Panc1 (cell line): ENCODE measurements around the gene H3-3A. TPM values are rescaled to one million over a fixed set of nuclear protein-coding genes. Genes with fewer than 3 reads are reported as not detected.

Experiments used
- ATAC-seq: fragments of 200-7000 bp; cut with Tn5 transposase; 2 replicates; pipeline ENCODE4 v1.9.1; 2020; ENCODE audit warnings: mild to moderate bottlenecking, moderate library complexity
- BruUV-seq: library from RNA; stranded (reverse); fragments of 400-500 nt; replicated peaks from 2 replicates; lab custom pipeline; 2021; lab: Mats Ljungman, UMichigan
- CTCF ChIA-PET: fragments of 300-600 bp; sonication (Branson Sonifier 250); formaldehyde crosslinking; loops from one replicate; lab custom pipeline; 2022; ENCODE audit warnings: antibody characterized with exemption; lab: Charles Lee
- POLR2A ChIA-PET: fragments of 300-600 bp; sonication (Branson Sonifier 250); formaldehyde crosslinking; loops from one replicate; lab custom pipeline; 2022; ENCODE audit warnings: antibody characterized with exemption; lab: Charles Lee
- DNase-seq: peaks from one replicate; pipeline ENCODE4 v3.0.0-alpha.2; 2010; ENCODE audit warnings: low read depth, low spot score
- H3K27ac ChIP-seq: 2 replicates; pipeline ENCODE4 v1.5.1; 2011; ENCODE audit warnings: mild to moderate bottlenecking, low read length, inconsistent platforms
- H3K27me3 ChIP-seq: fragments of 200-500 bp; sonication (Bioruptor generic); 2 replicates; pipeline ENCODE4 v1.6.0; 2014; ENCODE audit warnings: low read length, inconsistent platforms; ENCODE audit not compliant: control insufficient read depth, insufficient read depth
- H3K36me3 ChIP-seq: fragments of 200-500 bp; sonication (Bioruptor generic); 2 replicates; pipeline ENCODE4 v1.5.1; 2014; ENCODE audit warnings: inconsistent platforms, mild to moderate bottlenecking, low read length, moderate library complexity; ENCODE audit not compliant: control insufficient read depth, insufficient read depth
- H3K4me1 ChIP-seq: 2 replicates; pipeline ENCODE4 v1.5.1; 2011; ENCODE audit warnings: inconsistent platforms, mild to moderate bottlenecking, low read length, moderate library complexity; ENCODE audit not compliant: control insufficient read depth, insufficient read depth
- H3K4me3 ChIP-seq, 2 experiments: 2 replicates each; pipeline ENCODE4 v1.5.1; 2011 to 2012; ENCODE audit warnings: low read depth in 2 of 2, low read length in 2 of 2, mild to moderate bottlenecking in 2 of 2, inconsistent platforms in 1 of 2, moderate library complexity in 1 of 2
- H3K9me3 ChIP-seq: fragments of 200-500 bp; sonication (Bioruptor generic); 2 replicates; pipeline ENCODE4 v1.5.1; 2014; ENCODE audit warnings: low read depth, mild to moderate bottlenecking, inconsistent platforms, low read length, moderate library complexity; ENCODE audit not compliant: control insufficient read depth, insufficient read depth
- POLR2AphosphoS5 ChIP-seq: IDR thresholded peaks from 2 replicates; pipeline ENCODE4 v1.6.1; 2012; ENCODE audit warnings: mild to moderate bottlenecking, low read depth, low read length, moderate library complexity
- SIN3A ChIP-seq: IDR thresholded peaks from 2 replicates; pipeline ENCODE4 v1.6.1; 2012; ENCODE audit warnings: low read depth, mild to moderate bottlenecking, low read length, moderate library complexity, borderline replicate concordance; ENCODE audit not compliant: insufficient read depth
- TCF7L2 ChIP-seq: IDR thresholded peaks from 2 replicates; pipeline ENCODE4 v1.6.1; 2011; ENCODE audit warnings: mild to moderate bottlenecking, low read depth, low read length, inconsistent platforms
- in situ Hi-C: cut with HindIII; loops from 2 replicates; pipeline ENCODE4 v1.10.0; 2016; ENCODE audit warnings: low sequenced_read_pairs, low pct_unique_long_range_greater_than_20kb
- intact Hi-C: fragments of 100-400 bp; cut with micrococcal nuclease; formaldehyde crosslinking; loops from one replicate; pipeline ENCODE4 v1.10.0; 2022; ENCODE audit not compliant: unreplicated experiment
- total RNA-seq: library from RNA; stranded (reverse); gene quantifications from one replicate; pipeline ENCODE4 v1.2.1, GENCODE V29; 2021; ENCODE audit not compliant: unreplicated experiment
- TF ChIP-seq, protein P1 (sequence below), 2 experiments: IDR thresholded peaks; 2 replicates each; pipeline ENCODE4 v1.6.1; 2011 to 2012; ENCODE audit warnings: low read depth in 2 of 2, control low read depth in 1 of 2, low read length in 1 of 2, mild to moderate bottlenecking in 1 of 2, moderate library complexity in 1 of 2; ENCODE audit not compliant: insufficient read depth in 1 of 2
- TF ChIP-seq, protein P2 (sequence below): fragments of 450-650 bp; IDR thresholded peaks from 2 replicates; pipeline ENCODE4 v1.5.1; 2017; ENCODE audit warnings: mild to moderate bottlenecking

The H3-3A gene
- total RNA-seq, 1 experiment from 2014 or later, result 404 TPM

DNA sequence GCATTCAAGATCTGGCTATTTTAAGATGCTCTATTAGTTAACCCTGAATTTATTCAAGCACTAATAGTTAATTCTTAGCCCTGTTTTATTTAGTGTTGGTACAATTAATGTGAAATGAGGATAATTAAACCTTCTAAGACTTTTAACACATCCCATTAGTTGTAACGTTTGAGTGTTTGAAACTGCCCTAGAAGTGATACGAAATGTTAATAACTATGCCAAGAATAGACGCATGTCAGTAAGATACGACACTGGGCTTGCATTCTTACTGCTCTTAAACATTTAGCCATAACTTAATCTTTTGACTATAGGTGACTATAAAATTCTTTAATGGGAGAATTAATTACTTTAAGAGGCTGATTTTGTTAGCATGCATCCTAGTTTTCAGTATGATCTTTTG, 9.8 kb downstream of the H3-3A start:
- Histone ChIP-seq H3K27me3 (no peaks in the 10 kb centered on the region), H3K36me3 (peaks cover 38% of the 10 kb centered on the region), H3K4me3 (no peak overlapping the region), H3K9me3 (no peaks in the 10 kb centered on the region), H3K4me1 (no peaks in the 10 kb centered on the region), H3K27ac (no peak overlapping the region)
- no peak for TF ChIP-seq TCF7L2
- no peak for TF ChIP-seq POLR2AphosphoS5
- TF ChIP-seq SIN3A, result no peak
- TF ChIP-seq, protein P1, sequence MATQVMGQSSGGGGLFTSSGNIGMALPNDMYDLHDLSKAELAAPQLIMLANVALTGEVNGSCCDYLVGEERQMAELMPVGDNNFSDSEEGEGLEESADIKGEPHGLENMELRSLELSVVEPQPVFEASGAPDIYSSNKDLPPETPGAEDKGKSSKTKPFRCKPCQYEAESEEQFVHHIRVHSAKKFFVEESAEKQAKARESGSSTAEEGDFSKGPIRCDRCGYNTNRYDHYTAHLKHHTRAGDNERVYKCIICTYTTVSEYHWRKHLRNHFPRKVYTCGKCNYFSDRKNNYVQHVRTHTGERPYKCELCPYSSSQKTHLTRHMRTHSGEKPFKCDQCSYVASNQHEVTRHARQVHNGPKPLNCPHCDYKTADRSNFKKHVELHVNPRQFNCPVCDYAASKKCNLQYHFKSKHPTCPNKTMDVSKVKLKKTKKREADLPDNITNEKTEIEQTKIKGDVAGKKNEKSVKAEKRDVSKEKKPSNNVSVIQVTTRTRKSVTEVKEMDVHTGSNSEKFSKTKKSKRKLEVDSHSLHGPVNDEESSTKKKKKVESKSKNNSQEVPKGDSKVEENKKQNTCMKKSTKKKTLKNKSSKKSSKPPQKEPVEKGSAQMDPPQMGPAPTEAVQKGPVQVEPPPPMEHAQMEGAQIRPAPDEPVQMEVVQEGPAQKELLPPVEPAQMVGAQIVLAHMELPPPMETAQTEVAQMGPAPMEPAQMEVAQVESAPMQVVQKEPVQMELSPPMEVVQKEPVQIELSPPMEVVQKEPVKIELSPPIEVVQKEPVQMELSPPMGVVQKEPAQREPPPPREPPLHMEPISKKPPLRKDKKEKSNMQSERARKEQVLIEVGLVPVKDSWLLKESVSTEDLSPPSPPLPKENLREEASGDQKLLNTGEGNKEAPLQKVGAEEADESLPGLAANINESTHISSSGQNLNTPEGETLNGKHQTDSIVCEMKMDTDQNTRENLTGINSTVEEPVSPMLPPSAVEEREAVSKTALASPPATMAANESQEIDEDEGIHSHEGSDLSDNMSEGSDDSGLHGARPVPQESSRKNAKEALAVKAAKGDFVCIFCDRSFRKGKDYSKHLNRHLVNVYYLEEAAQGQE (IDR thresholded peaks at IDR 0.05; ENCODE audit: insufficient read depth in 1 of 2, low read depth in 2 of 2, low read length in 1 of 2), result no peak
- POLR2A ChIA-PET, result no interaction called here
- CTCF ChIA-PET, result no interaction called here
- intact Hi-C loops, result no loop called here
- no TSS peak for BruUV-seq
- in situ Hi-C loops, result no loop called here
- DNase-seq (no peak), ATAC-seq (no peak)

DNA sequence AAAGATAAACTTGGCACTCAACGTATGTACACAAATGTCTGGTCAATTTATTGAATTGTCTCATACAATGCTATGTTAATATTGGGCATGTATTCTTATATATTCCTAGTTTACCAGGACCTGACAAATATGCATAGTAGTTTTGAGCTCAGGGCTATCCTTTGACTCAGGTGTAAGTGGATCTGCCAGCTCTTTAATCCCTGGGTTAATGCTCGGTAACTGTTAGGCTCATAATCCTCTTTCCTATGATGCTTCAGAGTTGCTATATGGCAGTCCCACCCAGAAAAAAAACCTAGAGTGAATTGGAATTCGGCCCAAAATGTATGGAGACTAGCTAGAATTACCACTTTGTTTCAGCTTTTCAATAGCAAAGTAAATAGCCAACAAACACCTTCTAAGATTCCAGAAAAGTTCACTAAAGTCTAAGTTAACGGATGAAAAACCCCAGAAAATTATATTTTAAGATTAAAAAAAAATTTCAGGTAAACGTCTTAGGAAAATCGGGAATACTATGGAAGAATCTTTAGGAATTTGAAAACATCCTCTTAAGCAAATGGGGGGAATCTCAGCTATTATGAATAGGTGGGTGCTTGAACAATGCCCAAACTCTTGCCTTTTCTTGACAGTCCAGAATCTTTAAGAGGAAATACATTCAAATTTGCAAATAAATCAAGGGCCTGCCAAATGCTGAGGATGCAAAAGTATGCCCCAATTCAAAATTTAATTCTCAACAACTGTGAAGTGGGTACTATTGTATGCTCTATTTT, 10.9 kb downstream of the H3-3A start:
- POLR2A ChIA-PET, result interaction anchor here (0.5 kb wide), 2 partner anchors 343 to 467 kb away, joined by 3 to 7 read pairs; no protein-coding TSS in a partner anchor
- in situ Hi-C loops, result no loop called here
- no peak for DNase-seq
- Histone ChIP-seq H3K36me3 (peaks cover 34% of the 10 kb centered on the region), H3K4me1 (no peaks in the 10 kb centered on the region), H3K27me3 (no peaks in the 10 kb centered on the region), H3K9me3 (no peaks in the 10 kb centered on the region), H3K27ac (no peak overlapping the region), H3K4me3 (no peak overlapping the region)
- intact Hi-C loops, result no loop called here
- TF ChIP-seq TCF7L2, result no peak
- TF ChIP-seq, protein P2, sequence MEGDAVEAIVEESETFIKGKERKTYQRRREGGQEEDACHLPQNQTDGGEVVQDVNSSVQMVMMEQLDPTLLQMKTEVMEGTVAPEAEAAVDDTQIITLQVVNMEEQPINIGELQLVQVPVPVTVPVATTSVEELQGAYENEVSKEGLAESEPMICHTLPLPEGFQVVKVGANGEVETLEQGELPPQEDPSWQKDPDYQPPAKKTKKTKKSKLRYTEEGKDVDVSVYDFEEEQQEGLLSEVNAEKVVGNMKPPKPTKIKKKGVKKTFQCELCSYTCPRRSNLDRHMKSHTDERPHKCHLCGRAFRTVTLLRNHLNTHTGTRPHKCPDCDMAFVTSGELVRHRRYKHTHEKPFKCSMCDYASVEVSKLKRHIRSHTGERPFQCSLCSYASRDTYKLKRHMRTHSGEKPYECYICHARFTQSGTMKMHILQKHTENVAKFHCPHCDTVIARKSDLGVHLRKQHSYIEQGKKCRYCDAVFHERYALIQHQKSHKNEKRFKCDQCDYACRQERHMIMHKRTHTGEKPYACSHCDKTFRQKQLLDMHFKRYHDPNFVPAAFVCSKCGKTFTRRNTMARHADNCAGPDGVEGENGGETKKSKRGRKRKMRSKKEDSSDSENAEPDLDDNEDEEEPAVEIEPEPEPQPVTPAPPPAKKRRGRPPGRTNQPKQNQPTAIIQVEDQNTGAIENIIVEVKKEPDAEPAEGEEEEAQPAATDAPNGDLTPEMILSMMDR, result no peak
- TF ChIP-seq POLR2AphosphoS5, result no peak
- TF ChIP-seq, protein P1 (IDR thresholded peaks at IDR 0.05; ENCODE audit: insufficient read depth in 1 of 2, low read depth in 2 of 2, low read length in 1 of 2), result no peak
- TF ChIP-seq SIN3A, result no peak
- CTCF ChIA-PET, result no interaction called here
- ATAC-seq, result no peak
- TSS peak; percentile 17 for BruUV-seq
